HS-5 (cell line): ENCODE data around the gene SFI1.
A peak's percentile ranks its signal among the peaks of the same experiment; 100 is the strongest.
"Not testable (repeated sequence)": the region's sequence is repeated elsewhere in the genome, so short reads cannot be mapped to it uniquely, and the experiment has no call there.

Experiments used
- DNase-seq: peaks from one replicate; pipeline ENCODE4 v3.0.0-alpha.2; 2012; ENCODE audit warnings: low read depth

Gene SFI1

DNA sequence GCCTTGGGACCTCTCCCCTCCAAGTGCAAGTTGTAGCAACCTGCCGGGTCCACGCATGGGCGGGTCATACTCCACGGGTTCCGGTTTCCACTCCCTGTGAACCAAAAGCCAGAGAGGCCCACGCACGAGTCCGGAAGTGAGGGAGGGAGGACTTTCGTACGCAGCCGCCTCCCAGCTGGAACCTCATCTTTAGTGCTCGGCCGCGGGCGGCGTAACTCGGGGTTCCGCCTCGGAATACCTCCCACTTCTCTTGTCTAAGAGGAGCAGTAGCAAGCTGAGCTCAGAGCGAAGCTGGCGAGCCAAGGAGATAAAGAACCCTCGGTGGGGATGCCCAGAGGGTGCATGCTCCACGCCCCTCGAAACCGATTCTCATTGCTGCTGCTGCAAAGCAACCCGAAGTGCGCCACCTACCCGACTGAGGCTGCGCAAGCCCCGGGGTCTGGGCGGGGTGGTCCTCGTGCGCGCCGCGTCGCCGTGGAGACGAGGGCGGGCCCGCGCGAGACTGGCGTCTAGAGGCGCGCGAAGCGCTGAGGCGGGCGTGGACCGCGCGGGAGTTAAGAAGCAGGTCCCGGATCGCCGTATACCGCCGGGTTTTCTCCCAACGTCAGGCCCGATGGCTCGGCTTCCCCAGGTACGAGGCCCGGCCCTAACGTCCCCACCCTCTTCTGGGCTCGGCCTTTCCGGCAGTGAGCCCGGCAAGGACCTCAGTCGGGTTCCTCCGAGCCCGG is at the start of gene SFI1:
SFI1 (plus strand) TSS at position 530 of the 728 bp plus-strand sequence. CDS start 11,749 bp downstream, outside the sequence.
- peak; percentile 47 for DNase-seq

DNA sequence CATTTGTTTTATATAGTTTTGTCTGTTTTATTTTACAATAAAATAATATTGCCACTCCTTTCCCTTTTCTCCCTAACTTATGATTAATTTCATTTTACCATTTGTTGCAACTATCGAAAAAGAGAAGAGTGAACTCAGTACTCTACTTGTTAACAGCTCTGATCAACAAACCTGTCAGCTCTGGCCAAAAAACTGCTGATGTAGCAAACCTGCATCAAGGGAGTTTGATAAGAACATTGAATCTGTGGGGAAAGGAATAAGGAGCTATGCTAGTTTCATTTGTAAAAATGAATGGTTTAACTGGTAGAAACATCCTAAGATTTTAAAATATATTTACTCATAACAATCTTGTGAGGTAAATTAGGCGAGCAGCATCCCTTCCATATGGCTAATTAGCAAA is 49.6 kb upstream of the SFI1 start:
- no peak for DNase-seq

GRCh38 chr22:31447337-31447736 is 49.0 kb upstream of the SFI1 start:
- no peak for DNase-seq

DNA sequence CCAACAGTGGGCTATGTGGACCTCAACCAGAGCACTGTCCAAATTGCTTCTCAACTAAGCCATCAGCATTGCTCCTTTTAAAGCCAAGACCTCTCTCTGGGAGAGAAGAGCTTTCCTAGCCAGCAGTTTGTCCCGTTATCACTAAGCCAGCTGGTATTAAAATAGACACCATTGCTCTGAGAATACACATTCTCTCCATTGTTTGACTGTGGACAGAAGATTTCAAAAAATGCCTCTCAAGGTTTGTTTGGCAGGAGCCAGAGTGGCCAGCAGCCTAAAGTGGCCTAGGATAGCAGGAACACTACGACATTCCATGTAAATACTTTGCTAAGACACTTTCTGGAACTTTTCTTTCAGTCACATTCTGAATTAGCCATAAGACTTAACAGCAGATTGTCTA is 48.0 kb upstream of the SFI1 start:
- no peak for DNase-seq

DNA sequence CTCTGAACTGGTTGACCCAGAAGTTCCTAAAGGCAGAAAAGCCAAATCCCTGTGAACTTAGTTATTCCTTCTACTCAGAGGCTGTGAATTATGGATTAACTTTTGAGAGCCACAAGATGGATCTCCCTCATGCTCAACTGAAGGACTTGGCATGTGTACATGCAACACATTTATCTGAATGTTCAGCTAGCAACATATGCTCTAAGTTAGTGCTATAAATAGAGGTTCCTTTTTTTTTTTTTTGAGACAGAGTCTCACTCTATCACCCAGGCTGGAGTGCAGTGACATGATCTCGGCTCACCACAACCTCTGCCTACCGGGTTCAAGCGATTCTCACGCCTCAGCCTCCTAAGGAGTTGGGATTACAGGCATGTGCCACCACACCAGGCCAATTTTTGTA is 46.8 kb upstream of the SFI1 start:
- DNase-seq: no peak

- DNase-seq: peak; percentile 18
Measured at GRCh38 chr22:31451709-31452571, 44.4 kb upstream of the SFI1 start.

DNA sequence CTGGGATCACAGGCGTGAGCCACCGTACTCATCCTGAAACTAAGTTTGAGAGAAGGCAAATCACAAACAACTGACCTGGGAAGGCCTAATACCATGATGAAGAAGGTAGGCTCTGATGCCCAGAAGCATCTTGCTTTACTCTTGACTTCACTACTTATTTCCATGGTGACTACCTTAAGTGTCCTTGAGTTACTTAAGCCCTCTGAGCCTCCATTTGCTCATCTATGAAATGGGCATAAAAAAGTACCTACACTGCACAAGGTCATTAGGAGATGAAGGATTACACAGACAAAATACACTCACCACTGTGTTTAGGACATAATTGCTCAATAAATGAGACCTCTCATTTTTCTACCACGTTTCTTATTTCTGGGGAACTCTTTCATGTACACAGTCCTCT is 34.6 kb upstream of the SFI1 start:
- no peak for DNase-seq

GRCh38 chr22:31465307-31465706 is 31.0 kb upstream of the SFI1 start:
- DNase-seq: no peak

DNA sequence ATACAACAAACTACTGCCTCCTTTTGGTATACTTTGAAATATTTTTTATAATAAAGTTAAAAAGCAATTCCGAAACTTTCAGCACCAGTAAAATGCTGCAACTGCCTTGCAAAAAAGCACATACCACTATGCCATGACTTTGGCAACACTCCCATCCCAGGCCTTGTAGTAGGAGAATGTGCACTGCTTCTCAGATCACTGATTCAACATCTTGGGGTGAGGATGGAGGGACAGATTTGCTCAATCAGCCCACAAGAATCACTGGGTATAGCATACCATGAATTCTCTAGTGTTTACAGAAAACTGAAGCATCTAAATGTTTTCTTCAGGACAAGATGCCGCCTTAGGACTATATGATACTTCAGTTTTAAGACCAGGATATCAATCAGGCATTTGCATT is 21.6 kb upstream of the SFI1 start:
- no peak for DNase-seq

GRCh38 chr22:31475800-31476199 is 20.5 kb upstream of the SFI1 start:
- DNase-seq: no peak

DNA sequence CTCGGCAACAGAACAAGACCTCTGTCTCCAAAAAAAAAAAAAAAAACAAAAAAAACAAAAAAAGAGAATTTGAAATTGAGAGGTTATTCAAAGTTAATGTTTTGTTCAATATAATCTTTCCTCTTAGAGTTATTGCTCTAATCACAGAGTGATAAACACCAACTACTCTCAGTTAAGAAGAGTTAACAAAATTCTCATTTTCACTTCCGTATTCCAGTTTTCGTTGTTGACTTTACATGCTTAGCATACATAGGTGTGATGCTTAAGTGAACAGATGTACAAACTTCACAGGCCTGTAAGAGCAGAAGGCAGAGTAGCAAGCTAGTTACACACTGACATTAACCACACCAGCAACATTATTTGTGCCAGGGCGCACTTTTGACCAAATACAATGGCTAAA is 19.0 kb upstream of the SFI1 start:
- no peak for DNase-seq

DNA sequence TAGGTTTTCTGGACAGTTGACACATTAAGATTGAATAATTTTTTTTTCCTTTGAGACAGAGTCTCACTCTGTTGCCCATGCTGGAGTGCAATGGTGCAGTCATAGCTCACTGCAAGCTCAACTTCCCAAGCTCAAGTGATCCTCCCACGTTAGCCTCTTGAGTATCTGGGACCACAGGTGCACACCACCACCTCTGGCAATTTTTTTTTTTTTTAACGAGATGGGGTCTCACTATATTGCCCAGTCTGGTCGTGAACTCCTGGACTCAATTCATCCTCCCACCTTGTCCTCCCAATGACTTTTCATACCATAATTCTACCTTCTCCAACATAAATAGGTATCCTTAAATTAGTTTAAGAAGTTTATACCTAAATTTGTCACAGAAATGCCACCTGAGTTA is 15.2 kb upstream of the SFI1 start:
- no peak for DNase-seq

GRCh38 chr22:31482470-31482869 is 13.9 kb upstream of the SFI1 start:
- DNase-seq: not testable (repeated sequence)

- DNase-seq: not testable (repeated sequence)
Measured at GRCh38 chr22:31486369-31486768, 10.0 kb upstream of the SFI1 start.

- no peak for DNase-seq
Measured at GRCh38 chr22:31486951-31487350, 9.4 kb upstream of the SFI1 start.

- DNase-seq: no peak
Measured at GRCh38 chr22:31488346-31488883, 7.9 kb upstream of the SFI1 start.

GRCh38 chr22:31488988-31489617 is 7.2 kb upstream of the SFI1 start:
- DNase-seq: no peak

DNA sequence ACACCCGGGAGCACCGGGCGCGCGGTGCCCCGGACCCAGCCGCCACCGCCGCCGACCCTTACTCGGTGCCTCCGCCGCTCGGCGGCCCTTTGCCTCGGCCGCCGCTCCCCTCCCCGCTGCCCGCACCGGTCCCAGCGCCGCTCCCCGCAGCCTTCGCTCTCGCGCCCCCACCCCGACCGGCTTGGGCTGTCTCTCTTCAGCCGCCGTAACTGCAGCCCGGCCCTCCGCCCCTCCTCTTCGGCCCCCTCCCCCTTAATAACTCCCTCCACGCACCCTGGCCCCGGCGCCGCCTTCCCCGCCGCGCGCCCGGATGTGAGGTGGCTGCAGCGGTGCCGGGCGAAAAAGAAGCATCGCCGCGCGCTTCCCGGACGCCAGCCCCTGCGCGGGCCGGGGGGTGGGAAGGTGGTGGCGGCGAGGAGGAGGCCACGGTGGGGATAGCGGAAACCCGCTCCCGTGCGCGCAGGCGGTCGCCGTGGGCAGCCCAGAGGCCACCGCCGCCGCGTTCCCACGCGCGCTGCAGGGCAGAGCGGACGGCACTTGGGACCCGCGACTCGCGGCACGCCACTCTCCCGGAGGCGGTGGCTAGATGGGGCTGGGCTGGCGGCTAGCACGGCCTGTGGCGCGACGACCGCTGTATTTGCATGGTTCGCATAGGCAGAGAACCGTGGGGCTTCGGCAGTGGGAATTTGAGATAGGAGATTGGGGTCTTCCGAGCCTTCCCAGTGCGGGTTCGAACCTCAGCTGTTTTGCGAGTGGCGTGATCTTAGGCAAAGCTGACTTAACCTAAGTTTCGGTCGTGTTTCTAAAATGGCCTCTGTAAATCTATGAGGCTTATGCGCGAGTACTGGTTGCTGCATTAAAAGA is 6.5 kb upstream of the SFI1 start, which contains the start of gene EIF4ENIF1:
EIF4ENIF1 (minus strand) TSS at position 211 of the 864 bp plus-strand sequence. CDS start 1,124 bp downstream, outside the sequence.
- peak; percentile 36 for DNase-seq

GRCh38 chr22:31490496-31490925 is 5.8 kb upstream of the SFI1 start:
- DNase-seq: peak; percentile 48

GRCh38 chr22:31491218-31491962 is 4.9 kb upstream of the SFI1 start:
- DNase-seq: no peak

GRCh38 chr22:31492151-31492550 is 4.2 kb upstream of the SFI1 start:
- DNase-seq: no peak
